OCI-LY3 (cell line): Measurements from ENCODE around the gene LTBP1.

Source experiments
- CTCF ChIP-seq: fragments of 200-600, 300-600 bp; sonication (generic); IDR thresholded peaks from 2 replicates; pipeline ENCODE4 v1.5.1; 2014; ENCODE audit warnings: antibody characterized with exemption, low read length, low read depth
- EZH2phosphoT487 ChIP-seq: fragments of 200-600 bp; shearing (Covaris generic); IDR thresholded peaks from 2 replicates; pipeline ENCODE4 v1.6.1; 2018; ENCODE audit warnings: antibody characterized with exemption, mixed run types, low read depth

GRCh38 chr2:33230195-33230594 lies 283.4 kb downstream of the LTBP1 start:
- TF ChIP-seq CTCF, result no peak
- TF ChIP-seq EZH2phosphoT487, result no peak
